K562 (cell line): ENCODE measurements around the gene MED29. TPM values are rescaled to one million over a fixed set of nuclear protein-coding genes. Genes with fewer than 3 reads are reported as not detected.
A peak's percentile ranks its signal among the peaks of the same experiment; 100 is the strongest.

Source experiments
- ARHGAP35 ChIP-seq: fragments of 450-650 bp; IDR thresholded peaks from 2 replicates; pipeline ENCODE4 v1.6.1; 2018; ENCODE audit not compliant: partially characterized antibody
- ATF7 ChIP-seq: fragments of 450-650 bp; IDR thresholded peaks from 2 replicates; pipeline ENCODE4 v1.7.1; 2014; ENCODE audit warnings: mild to moderate bottlenecking, moderate library complexity
- ESRRA ChIP-seq: fragments of 450-650 bp; IDR thresholded peaks from 2 replicates; pipeline ENCODE4 v1.6.1; 2014; ENCODE audit warnings: low read depth, mild to moderate bottlenecking, moderate library complexity, borderline replicate concordance
- KAT7 ChIP-seq: sonication (generic); formaldehyde crosslinking; IDR thresholded peaks from 2 replicates; pipeline ENCODE4 v1.8.0; 2022; ENCODE audit warnings: missing genetic modification reagents, mild to moderate bottlenecking, borderline replicate concordance
- KDM1A ChIP-seq, 2 experiments: fragments of 450-650 bp; IDR thresholded peaks; 2 replicates each; pipeline ENCODE4 v1.6.1; 2016; ENCODE audit warnings: mild to moderate bottlenecking in 2 of 2
- MECOM ChIP-seq: fragments of 250-450 bp; sonication (Bioruptor Pico); IDR thresholded peaks from 2 replicates; pipeline ENCODE4 v1.8.0; 2022; ENCODE audit warnings: inconsistent platforms
- MEF2D ChIP-seq: conservative IDR thresholded peaks from 2 replicates; pipeline ENCODE4 v1.6.1; 2016; ENCODE audit warnings: low read depth, missing genetic modification characterization, missing compliant biosample characterization
- MXI1 ChIP-seq: IDR thresholded peaks from 2 replicates; pipeline ENCODE4 v1.6.1; 2011; ENCODE audit warnings: low read depth, mild to moderate bottlenecking, improper control_type of control experiment, low read length
- POLR2B ChIP-seq: fragments of 450-650 bp; IDR thresholded peaks from 2 replicates; pipeline ENCODE4 v1.6.1; 2018; ENCODE audit warnings: low read depth; ENCODE audit not compliant: partially characterized antibody
- RBM22 ChIP-seq: fragments of 200-400 bp; formaldehyde crosslinking; IDR thresholded peaks from 2 replicates; pipeline ENCODE4 v1.6.1; 2018; ENCODE audit warnings: low read length, low read depth; ENCODE audit not compliant: poor library complexity, severe bottlenecking
- RFX1 ChIP-seq: fragments of 450-650 bp; IDR thresholded peaks from 2 replicates; pipeline ENCODE4 v1.6.1; 2016; ENCODE audit warnings: mild to moderate bottlenecking, moderate library complexity
- THRB ChIP-seq: fragments of 450-650 bp; formaldehyde crosslinking; conservative IDR thresholded peaks from 2 replicates; pipeline ENCODE4 v1.4.0; 2022; ENCODE audit warnings: mild to moderate bottlenecking, missing genetic modification characterization
- TRIM24 ChIP-seq, 2 experiments: fragments of 450-650 bp; IDR thresholded peaks; 2 replicates each; pipeline ENCODE4 v1.6.1; 2016
- ZNF134 ChIP-seq: fragments of 250-450 bp; sonication (Bioruptor Pico); conservative IDR thresholded peaks from 2 replicates; pipeline ENCODE4 v1.4.0; 2020
- ZNF354B ChIP-seq: fragments of 250-450 bp; sonication (Bioruptor Pico); IDR thresholded peaks from 2 replicates; pipeline ENCODE4 v1.4.0; 2020
- ZNF384 ChIP-seq: IDR thresholded peaks from 2 replicates; pipeline ENCODE4 v1.6.1; 2012; ENCODE audit warnings: low read depth, low read length, improper control_type of control experiment
- polyA plus RNA-seq, 8 experiments: library from polyadenylated mRNA; depleted of rRNA in 4 of 8; stranded (reverse) in 5 of 8; unstranded in 3 of 8; fragments of >200 nt; fragmentation: Nextera tagmentation in 2 of 8; fragmentation: Illumina TruSeq in 1 of 8; extraction: Ambion mirVana in 2 of 8; extraction: Trizol in 1 of 8; gene quantifications; 2 replicates each; pipeline versions ENCODE4 v1.2.1 to v1.2.3, GENCODE V29; 2011 to 2014; ENCODE audit warnings: inconsistent platforms in 1 of 8, missing spikeins in 1 of 8
- total RNA-seq, 7 experiments: library from RNA; depleted of rRNA in 6 of 7; stranded (reverse); fragments of >200 nt in 6 of 7; fragmentation: Illumina TruSeq in 2 of 7; extraction: Trizol in 2 of 7; gene quantifications; 2 replicates each; pipeline versions ENCODE4 v1.2.1 to v1.2.3, GENCODE V29; 2011 to 2021; ENCODE audit warnings: low replicate concordance in 1 of 7
- TF ChIP-seq, protein P1 (sequence below): fragments of 250-450 bp; sonication (Bioruptor Pico); IDR thresholded peaks from 2 replicates; pipeline ENCODE4 v1.4.0; 2020; ENCODE audit warnings: borderline replicate concordance
- TF ChIP-seq, protein P2 (sequence below): sonication (generic); formaldehyde crosslinking; IDR thresholded peaks from 2 replicates; pipeline ENCODE4 v1.8.0; 2023; ENCODE audit warnings: mild to moderate bottlenecking, missing genetic modification reagents
- TF ChIP-seq, protein P3 (sequence below), 3 experiments: fragments of 200-800 bp in 1 of 3; sonication (Bioruptor generic) in 1 of 3; sonication (generic) in 1 of 3; formaldehyde crosslinking in 1 of 3; IDR thresholded peaks; 2 replicates each; pipeline versions ENCODE4 v1.6.1 to v1.8.0; 2016 to 2022; ENCODE audit warnings: mild to moderate bottlenecking in 2 of 3, missing compliant biosample characterization in 2 of 3, missing genetic modification characterization in 2 of 3, missing genetic modification reagents in 1 of 3
- TF ChIP-seq, protein P4 (sequence below): fragments of 450-650 bp; formaldehyde crosslinking; IDR thresholded peaks from 2 replicates; pipeline ENCODE4 v1.4.0; 2020; ENCODE audit warnings: mild to moderate bottlenecking
- TF ChIP-seq, protein P5 (sequence below), 2 experiments: fragments of 450-650 bp; IDR thresholded peaks; 2 replicates each; pipeline ENCODE4 v1.6.1; 2016

The MED29 gene
- total and polyA plus RNA-seq, 9 of the 15 experiments (the other 6 are each of a cell fraction or from before 2014, with no cell fraction given), result 1.8 to 22.6 (median 12.4) TPM

GRCh38 chr19:39411832-39412099 is 20.6 kb downstream of the MED29 start (continued):
- TF ChIP-seq THRB (no peak), ESRRA (no peak), ZNF384 (no peak), MXI1 (no peak), MEF2D (tag) (no peak), ZNF354B (CRISPR knock-in tag) (no peak), POLR2B (peak; percentile 0), TRIM24 (IDR thresholded peaks at IDR 0.05) (no peak), ZNF134 (CRISPR knock-in tag) (no peak), KAT7 (no peak), RFX1 (no peak), ATF7 (no peak), RBM22 (no peak), KDM1A (IDR thresholded peaks at IDR 0.05) (peak; percentile 12 to 65; a peak in 1 of 4 replicates), ARHGAP35 (no peak), MECOM (CRISPR knock-in tag) (no peak)
- TF ChIP-seq, protein P1, sequence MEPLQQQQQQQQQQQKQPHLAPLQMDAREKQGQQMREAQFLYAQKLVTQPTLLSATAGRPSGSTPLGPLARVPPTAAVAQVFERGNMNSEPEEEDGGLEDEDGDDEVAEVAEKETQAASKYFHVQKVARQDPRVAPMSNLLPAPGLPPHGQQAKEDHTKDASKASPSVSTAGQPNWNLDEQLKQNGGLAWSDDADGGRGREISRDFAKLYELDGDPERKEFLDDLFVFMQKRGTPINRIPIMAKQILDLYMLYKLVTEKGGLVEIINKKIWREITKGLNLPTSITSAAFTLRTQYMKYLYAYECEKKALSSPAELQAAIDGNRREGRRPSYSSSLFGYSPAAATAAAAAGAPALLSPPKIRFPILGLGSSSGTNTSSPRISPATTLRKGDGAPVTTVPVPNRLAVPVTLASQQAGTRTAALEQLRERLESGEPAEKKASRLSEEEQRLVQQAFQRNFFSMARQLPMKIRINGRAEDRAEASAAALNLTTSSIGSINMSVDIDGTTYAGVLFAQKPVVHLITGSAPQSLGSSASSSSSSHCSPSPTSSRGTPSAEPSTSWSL (CRISPR knock-in tag), result no peak
- TF ChIP-seq, protein P2, sequence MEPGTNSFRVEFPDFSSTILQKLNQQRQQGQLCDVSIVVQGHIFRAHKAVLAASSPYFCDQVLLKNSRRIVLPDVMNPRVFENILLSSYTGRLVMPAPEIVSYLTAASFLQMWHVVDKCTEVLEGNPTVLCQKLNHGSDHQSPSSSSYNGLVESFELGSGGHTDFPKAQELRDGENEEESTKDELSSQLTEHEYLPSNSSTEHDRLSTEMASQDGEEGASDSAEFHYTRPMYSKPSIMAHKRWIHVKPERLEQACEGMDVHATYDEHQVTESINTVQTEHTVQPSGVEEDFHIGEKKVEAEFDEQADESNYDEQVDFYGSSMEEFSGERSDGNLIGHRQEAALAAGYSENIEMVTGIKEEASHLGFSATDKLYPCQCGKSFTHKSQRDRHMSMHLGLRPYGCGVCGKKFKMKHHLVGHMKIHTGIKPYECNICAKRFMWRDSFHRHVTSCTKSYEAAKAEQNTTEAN (CRISPR knock-in tag), result no peak
- TF ChIP-seq, protein P3, sequence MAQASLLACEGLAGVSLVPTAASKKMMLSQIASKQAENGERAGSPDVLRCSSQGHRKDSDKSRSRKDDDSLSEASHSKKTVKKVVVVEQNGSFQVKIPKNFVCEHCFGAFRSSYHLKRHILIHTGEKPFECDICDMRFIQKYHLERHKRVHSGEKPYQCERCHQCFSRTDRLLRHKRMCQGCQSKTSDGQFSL (CRISPR knock-in tag; IDR thresholded peaks at IDR 0.05), result 0 out of 2 replicates have a peak, but pooled peaks have one; percentile 24
- TF ChIP-seq, protein P3 (tag; IDR thresholded peaks at IDR 0.05), result no peak
- TF ChIP-seq, protein P4, sequence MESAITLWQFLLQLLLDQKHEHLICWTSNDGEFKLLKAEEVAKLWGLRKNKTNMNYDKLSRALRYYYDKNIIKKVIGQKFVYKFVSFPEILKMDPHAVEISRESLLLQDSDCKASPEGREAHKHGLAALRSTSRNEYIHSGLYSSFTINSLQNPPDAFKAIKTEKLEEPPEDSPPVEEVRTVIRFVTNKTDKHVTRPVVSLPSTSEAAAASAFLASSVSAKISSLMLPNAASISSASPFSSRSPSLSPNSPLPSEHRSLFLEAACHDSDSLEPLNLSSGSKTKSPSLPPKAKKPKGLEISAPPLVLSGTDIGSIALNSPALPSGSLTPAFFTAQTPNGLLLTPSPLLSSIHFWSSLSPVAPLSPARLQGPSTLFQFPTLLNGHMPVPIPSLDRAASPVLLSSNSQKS (CRISPR knock-in tag), result no peak
- TF ChIP-seq, protein P5, sequence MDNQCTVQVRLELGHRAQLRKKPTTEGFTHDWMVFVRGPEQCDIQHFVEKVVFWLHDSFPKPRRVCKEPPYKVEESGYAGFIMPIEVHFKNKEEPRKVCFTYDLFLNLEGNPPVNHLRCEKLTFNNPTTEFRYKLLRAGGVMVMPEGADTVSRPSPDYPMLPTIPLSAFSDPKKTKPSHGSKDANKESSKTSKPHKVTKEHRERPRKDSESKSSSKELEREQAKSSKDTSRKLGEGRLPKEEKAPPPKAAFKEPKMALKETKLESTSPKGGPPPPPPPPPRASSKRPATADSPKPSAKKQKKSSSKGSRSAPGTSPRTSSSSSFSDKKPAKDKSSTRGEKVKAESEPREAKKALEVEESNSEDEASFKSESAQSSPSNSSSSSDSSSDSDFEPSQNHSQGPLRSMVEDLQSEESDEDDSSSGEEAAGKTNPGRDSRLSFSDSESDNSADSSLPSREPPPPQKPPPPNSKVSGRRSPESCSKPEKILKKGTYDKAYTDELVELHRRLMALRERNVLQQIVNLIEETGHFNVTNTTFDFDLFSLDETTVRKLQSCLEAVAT (IDR thresholded peaks at IDR 0.05), result 0 out of 4 replicates have a peak, but pooled peaks of 1 of the 2 experiments have one; percentile 70
